ENCODE data around the gene ELFN2.

GRCh38 chr22:37440875-37441274 lies 13.6 kb upstream of the ELFN2 start:
- TF ChIP-seq ZNF416 (tag by site-specific recombination; IDR thresholded peaks at IDR 0.05) (no peak), ZNF692 (tag by site-specific recombination; IDR thresholded peaks at IDR 0.05) (no peak), WT1 (tag by site-specific recombination; IDR thresholded peaks at IDR 0.05) (no peak), CTCF (tag by site-specific recombination; IDR thresholded peaks at IDR 0.05) (no peak), ZNF558 (tag by site-specific recombination; IDR thresholded peaks at IDR 0.05) (no peak), TRIM28 (IDR thresholded peaks at IDR 0.05; ENCODE audit: borderline replicate concordance, low read length) (no peak; the same call in 1 of the 2 replicates), ZNF530 (tag by site-specific recombination; IDR thresholded peaks at IDR 0.05; ENCODE audit: low read depth) (no peak), ZNF600 (tag by site-specific recombination; IDR thresholded peaks at IDR 0.05) (no peak)
